ENCODE data around the gene SNX10. TPM values are rescaled to one million over a fixed set of nuclear protein-coding genes. Genes with fewer than 3 reads are reported as not detected.
"Not testable (repeated sequence)": the region's sequence is repeated elsewhere in the genome, so short reads cannot be mapped to it uniquely, and the experiment has no call there.

Gene SNX10
- total RNA-seq (2014; rRNA removed; shearing (Covaris generic)): 32.3 and 34.1 TPM in 2 replicates

GRCh38 chr7:26291699-26292538 is at the start of gene SNX10:
TSS of gene SNX10 (plus strand) at chr7:26291862. CDS start at chr7:26346443, 54,581 bp downstream.
- in situ Hi-C loops (cut with HindIII; ENCODE audit: low sequenced_read_pairs): no loop called here
- peak; percentile 71 for DNase-seq (ENCODE audit: low spot score)

DNA sequence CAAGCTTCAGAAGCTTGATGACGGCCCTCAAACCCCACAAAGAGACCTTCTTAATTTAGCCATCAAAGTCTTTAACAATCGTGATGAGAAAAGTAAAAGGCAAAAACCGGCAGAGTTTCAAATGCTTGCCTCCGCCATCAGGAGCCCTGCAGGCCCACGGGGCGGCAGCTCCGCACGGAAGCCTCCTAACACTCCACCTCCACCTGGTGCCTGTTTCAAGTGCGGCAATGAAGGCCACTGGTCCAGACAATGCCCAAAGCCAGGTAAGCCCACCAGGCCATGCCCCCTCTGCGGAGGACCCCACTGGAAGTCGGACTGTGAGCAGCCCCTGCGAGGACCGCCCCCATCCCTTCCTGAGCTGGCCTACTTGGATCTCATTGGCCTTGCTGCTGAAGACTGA is 46.5 kb upstream of the SNX10 start:
- in situ Hi-C loops (cut with HindIII; ENCODE audit: low sequenced_read_pairs): no loop called here

GRCh38 chr7:26250239-26250638 is 41.4 kb upstream of the SNX10 start:
- in situ Hi-C loops (cut with HindIII; ENCODE audit: low sequenced_read_pairs): no loop called here
- no peak for DNase-seq (ENCODE audit: low spot score)

More for the DNA sequence above, 46.5 kb upstream of the SNX10 start:
- no peak for DNase-seq (ENCODE audit: low spot score)

DNA sequence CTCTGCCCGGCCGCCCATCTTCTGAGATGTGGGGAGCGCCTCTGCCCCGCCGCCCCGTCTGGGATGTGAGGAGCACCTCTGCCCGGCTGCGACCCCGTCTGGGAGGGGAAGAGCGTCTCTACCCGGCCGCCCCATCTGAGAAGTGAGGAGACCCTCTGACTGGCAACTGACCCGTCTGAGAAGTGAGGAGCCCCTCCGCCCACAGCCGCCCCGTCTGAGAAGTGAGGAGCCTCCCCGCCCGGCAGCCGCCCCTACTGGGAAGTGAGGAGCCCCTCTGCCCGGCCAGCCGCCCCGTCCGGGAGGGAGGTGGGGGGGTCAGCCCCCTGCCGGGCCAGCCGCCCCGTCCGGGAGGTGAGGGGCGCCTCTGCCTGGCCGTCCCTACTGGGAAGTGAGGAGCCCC is 29.8 kb upstream of the SNX10 start:
- in situ Hi-C loops (cut with HindIII; ENCODE audit: low sequenced_read_pairs); DNase-seq (ENCODE audit: low spot score): not testable (repeated sequence)

- in situ Hi-C loops (cut with HindIII; ENCODE audit: low sequenced_read_pairs): no loop called here
- DNase-seq (ENCODE audit: low spot score): no peak
Measured at GRCh38 chr7:26265065-26265464, 26.6 kb upstream of the SNX10 start.

DNA sequence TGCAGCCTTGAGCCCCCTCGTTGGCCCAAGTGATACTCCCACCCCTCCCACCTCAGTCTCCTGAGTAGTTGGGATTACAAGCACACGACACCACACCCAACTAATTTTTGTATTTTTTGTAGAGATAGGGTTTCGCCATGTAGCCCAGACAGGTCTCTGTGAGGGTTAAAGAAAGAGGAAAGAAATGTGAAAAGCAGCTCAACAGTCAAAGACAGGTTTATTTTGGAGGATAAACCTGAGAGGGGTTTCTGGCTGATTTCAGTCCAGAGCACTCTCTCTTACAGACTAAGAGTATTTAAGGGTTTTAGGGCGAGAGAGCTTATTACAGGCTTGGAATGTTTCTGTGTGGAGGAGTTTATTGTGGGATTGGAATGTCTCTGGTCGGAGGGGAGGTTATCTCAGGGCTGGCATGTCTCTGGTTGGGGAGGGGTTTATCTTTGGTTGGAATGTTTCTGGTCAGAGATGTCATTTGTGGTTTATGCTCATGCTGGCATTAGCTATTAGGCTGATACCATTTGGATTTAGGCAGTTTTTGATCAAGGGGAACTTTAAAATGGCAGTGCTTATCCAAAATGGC is 26.1 kb upstream of the SNX10 start:
- in situ Hi-C loops (cut with HindIII; ENCODE audit: low sequenced_read_pairs): no loop called here
- no peak for DNase-seq (ENCODE audit: low spot score)

GRCh38 chr7:26267601-26268166 is 24.0 kb upstream of the SNX10 start:
- no peak for DNase-seq (ENCODE audit: low spot score)
- in situ Hi-C loops (cut with HindIII; ENCODE audit: low sequenced_read_pairs): no loop called here

- DNase-seq (ENCODE audit: low spot score): no peak
- in situ Hi-C loops (cut with HindIII; ENCODE audit: low sequenced_read_pairs): no loop called here
Measured at GRCh38 chr7:26275213-26275612, 16.4 kb upstream of the SNX10 start.

DNA sequence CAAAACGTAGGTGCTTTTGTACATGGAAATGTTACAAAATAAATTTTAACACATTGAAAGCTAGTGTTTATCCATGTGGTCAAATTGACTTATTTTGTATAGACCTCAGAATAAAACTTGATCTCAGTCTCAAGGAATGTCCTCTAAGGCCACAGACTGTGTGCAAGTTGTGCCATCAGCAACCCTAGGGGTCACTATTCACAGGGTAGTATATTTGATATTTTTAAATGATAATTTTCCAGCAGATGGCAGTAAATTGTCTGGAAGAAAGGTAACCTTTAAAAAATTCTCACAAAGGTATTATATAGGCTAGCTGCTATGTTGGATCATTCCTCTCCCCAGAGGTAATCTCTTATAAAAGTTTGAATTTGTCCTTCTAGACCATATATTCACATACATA is 12.9 kb upstream of the SNX10 start:
- peak; percentile 36 for DNase-seq (ENCODE audit: low spot score)
- in situ Hi-C loops (cut with HindIII; ENCODE audit: low sequenced_read_pairs): no loop called here

DNA sequence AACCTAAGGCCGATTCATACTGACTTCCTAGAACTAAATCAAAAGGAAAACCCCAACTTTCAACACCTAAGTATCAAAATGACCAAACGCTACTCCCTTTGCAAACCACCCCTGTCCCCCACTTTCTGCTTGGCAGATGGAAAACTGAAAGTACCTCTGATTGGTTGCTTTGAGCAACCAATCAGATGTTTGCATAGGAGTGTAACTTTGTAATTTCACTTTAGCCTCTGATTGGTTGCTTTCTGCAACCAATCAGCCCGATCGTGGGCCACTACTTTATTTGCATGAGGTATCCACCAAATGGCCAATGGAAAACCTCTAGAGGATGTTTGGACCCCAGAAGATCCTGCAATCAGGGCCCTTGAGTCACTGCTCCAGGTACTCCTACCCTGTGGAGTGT is 12.3 kb upstream of the SNX10 start:
- in situ Hi-C loops (cut with HindIII; ENCODE audit: low sequenced_read_pairs): no loop called here
- DNase-seq (ENCODE audit: low spot score): no peak

DNA sequence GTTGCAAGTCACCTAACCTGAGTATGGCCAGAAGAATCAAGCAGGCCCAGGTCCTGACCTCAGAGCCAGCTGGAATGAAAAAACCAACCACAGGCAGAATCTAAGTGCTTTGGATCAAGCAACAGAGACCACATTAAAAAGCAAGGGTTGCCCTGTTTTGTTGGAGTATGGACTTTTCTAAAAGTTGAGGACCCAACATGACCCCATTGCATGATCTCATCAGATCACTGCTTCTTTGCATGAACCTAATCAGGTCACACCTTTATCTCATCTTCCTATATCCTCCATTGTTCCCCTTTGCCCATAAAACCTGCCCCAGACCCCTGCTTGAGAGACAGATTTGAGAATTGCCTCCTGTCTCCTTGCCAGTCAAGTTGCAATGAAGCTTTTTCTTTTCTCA is 11.6 kb upstream of the SNX10 start:
- in situ Hi-C loops (cut with HindIII; ENCODE audit: low sequenced_read_pairs): no loop called here
- no peak for DNase-seq (ENCODE audit: low spot score)

GRCh38 chr7:26280723-26281122 is 10.9 kb upstream of the SNX10 start:
- in situ Hi-C loops (cut with HindIII; ENCODE audit: low sequenced_read_pairs): no loop called here
- DNase-seq (ENCODE audit: low spot score): no peak

DNA sequence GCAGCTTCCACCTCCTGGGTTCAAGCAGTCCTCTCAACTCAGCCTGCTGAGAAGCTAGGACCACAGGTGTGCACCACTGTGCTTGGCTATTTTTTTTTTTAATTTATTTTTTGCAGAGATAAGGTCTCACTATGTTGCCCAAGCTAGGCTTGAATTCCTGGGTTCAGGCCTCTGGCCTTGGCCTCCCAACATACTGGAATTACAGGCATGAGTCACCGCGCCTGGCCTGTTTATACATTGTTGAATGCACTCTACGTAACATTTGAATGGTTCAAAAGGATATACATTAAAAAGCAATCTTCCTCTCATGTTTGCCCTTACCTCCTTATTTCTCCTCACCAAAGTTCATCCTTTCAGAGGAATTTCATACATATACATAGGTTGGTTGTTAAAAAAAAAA is 7.2 kb upstream of the SNX10 start:
- in situ Hi-C loops (cut with HindIII; ENCODE audit: low sequenced_read_pairs): no loop called here
- DNase-seq (ENCODE audit: low spot score): no peak

GRCh38 chr7:26284995-26285632 is 6.5 kb upstream of the SNX10 start:
- no peak for DNase-seq (ENCODE audit: low spot score)
- in situ Hi-C loops (cut with HindIII; ENCODE audit: low sequenced_read_pairs): no loop called here

GRCh38 chr7:26286157-26286556 is 5.5 kb upstream of the SNX10 start:
- DNase-seq (ENCODE audit: low spot score): no peak

GRCh38 chr7:26288126-26288525 is 3.5 kb upstream of the SNX10 start:
- in situ Hi-C loops (cut with HindIII; ENCODE audit: low sequenced_read_pairs); DNase-seq (ENCODE audit: low spot score): not testable (repeated sequence)

More at GRCh38 chr7:26286157-26286556, 5.5 kb upstream of the SNX10 start:
- in situ Hi-C loops (cut with HindIII; ENCODE audit: low sequenced_read_pairs): no loop called here

DNA sequence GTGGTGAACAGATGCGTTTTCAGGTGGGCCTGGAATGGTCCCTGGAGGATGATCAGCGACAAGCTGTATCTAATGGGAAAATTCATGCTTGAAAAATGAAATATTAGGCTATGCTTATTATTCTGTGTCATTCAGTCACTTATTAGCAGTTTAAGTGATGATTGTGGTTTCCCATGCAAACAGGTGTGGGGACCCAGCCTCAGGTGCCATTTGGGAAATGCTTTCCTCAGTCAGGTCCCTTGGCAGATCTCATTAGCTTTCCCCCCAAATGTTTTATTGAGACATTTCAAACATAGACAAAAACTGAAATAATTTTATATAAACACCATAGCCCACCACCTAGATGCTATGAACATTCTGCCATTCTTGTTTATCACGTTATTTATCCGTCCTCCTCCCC is 411 bp upstream of the SNX10 start:
- peak; percentile 12 for DNase-seq (ENCODE audit: low spot score)
- in situ Hi-C loops (cut with HindIII; ENCODE audit: low sequenced_read_pairs): no loop called here

- in situ Hi-C loops (cut with HindIII; ENCODE audit: low sequenced_read_pairs): no loop called here
- DNase-seq (ENCODE audit: low spot score): peak; percentile 58
Measured at GRCh38 chr7:26292768-26293560, 1.3 kb downstream of the SNX10 start.

Data from G401 (cell line).